Neural crest cell (in vitro differentiated cells): ENCODE data around the gene OPN3. TPM values are rescaled to one million over a fixed set of nuclear protein-coding genes. Genes with fewer than 3 reads are reported as not detected.

Experiments
- DNase-seq: peaks from one replicate; pipeline ENCODE4 v3.0.0; 2021; ENCODE audit warnings: low read depth, mixed read lengths, low spot score
- H3K27ac Mint-ChIP-seq: one replicate; pipeline ENCODE4 v1.8.0; 2021; ENCODE audit warnings: mild to moderate bottlenecking, mixed read lengths; ENCODE audit not compliant: unreplicated experiment
- H3K27me3 Mint-ChIP-seq: 2 replicates; pipeline ENCODE4 v1.8.0; 2021; ENCODE audit warnings: low read depth, mild to moderate bottlenecking, mixed read lengths
- H3K36me3 Mint-ChIP-seq: 2 replicates; pipeline ENCODE4 v1.8.0; 2021; ENCODE audit warnings: low read depth, mild to moderate bottlenecking, mixed read lengths
- H3K4me1 Mint-ChIP-seq: 2 replicates; pipeline ENCODE4 v1.8.0; 2021; ENCODE audit warnings: mixed read lengths
- H3K4me3 Mint-ChIP-seq: one replicate; pipeline ENCODE4 v1.8.0; 2021; ENCODE audit warnings: mild to moderate bottlenecking, mixed read lengths
- H3K9me3 Mint-ChIP-seq: 2 replicates; pipeline ENCODE4 v1.8.0; 2021; ENCODE audit warnings: mixed read lengths
- CTCF ChIP-seq: fragments of 200-600 bp; sonication (generic); conservative IDR thresholded peaks from 2 replicates; pipeline ENCODE4 v1.5.0; 2021; ENCODE audit warnings: antibody characterized with exemption, mild to moderate bottlenecking
- total RNA-seq: library from RNA; stranded (reverse); gene quantifications from 2 replicates; pipeline ENCODE4 v1.2.1, GENCODE V29; 2021

The OPN3 gene
- total RNA-seq, 1 donor from 2014 or later: 31.2 TPM

- Mint-ChIP-seq H3K36me3 (no peaks in the 10 kb centered on the region), H3K9me3 (peaks cover 3% of the 10 kb centered on the region), H3K27me3 (no peaks in the 10 kb centered on the region), H3K4me1 (no peaks in the 10 kb centered on the region), H3K4me3 (no peak overlapping the region), H3K27ac (no peak overlapping the region)
- no peak for DNase-seq
- TF ChIP-seq CTCF: no peak
These were observed 84.6 kb downstream of the OPN3 start for GRCh38 chr1:241555526-241555925.

- no peak for TF ChIP-seq CTCF
- Mint-ChIP-seq H3K27me3 (no peaks in the 10 kb centered on the region), H3K27ac (no peak overlapping the region), H3K4me3 (no peak overlapping the region), H3K9me3 (peaks cover 3% of the 10 kb centered on the region), H3K36me3 (no peaks in the 10 kb centered on the region), H3K4me1 (no peaks in the 10 kb centered on the region)
- no peak for DNase-seq
These were observed 86.1 kb downstream of the OPN3 start for GRCh38 chr1:241553886-241554592.

- TF ChIP-seq CTCF: no peak
- H3K27me3 Mint-ChIP-seq: no peaks in the 10 kb centered on the region
- H3K36me3 Mint-ChIP-seq: no peaks in the 10 kb centered on the region
- H3K4me1 Mint-ChIP-seq: no peaks in the 10 kb centered on the region
- H3K27ac Mint-ChIP-seq: no peak overlapping the region
- H3K9me3 Mint-ChIP-seq: peaks cover 3% of the 10 kb centered on the region
- no peak for DNase-seq
- H3K4me3 Mint-ChIP-seq: no peak overlapping the region
These were observed 88.2 kb downstream of the OPN3 start for GRCh38 chr1:241551759-241552638.

- Mint-ChIP-seq H3K36me3 (no peaks in the 10 kb centered on the region), H3K4me3 (no peak overlapping the region), H3K27me3 (no peaks in the 10 kb centered on the region), H3K4me1 (no peaks in the 10 kb centered on the region), H3K9me3 (peaks cover 3% of the 10 kb centered on the region), H3K27ac (no peak overlapping the region)
- TF ChIP-seq CTCF: no peak
- DNase-seq: no peak
These were observed 89.9 kb downstream of the OPN3 start for GRCh38 chr1:241550318-241550717.

- Mint-ChIP-seq H3K27ac (no peak overlapping the region), H3K36me3 (no peaks in the 10 kb centered on the region), H3K4me1 (no peaks in the 10 kb centered on the region), H3K9me3 (peaks cover 3% of the 10 kb centered on the region), H3K4me3 (no peak overlapping the region), H3K27me3 (no peaks in the 10 kb centered on the region)
- no peak for DNase-seq
- no peak for TF ChIP-seq CTCF
These were observed 92.2 kb downstream of the OPN3 start for GRCh38 chr1:241548008-241548407.

Other genes with a start within 250 kb of the OPN3 start
- 91.4 and 93.2 TPM in 2 replicates for gene FH, start 120.6 kb downstream of the OPN3 start, total RNA-seq
- gene KMO, start 108.0 kb downstream of the OPN3 start, total RNA-seq: not detected in 2 replicates
- 21.3 and 22.5 TPM in 2 replicates for gene CHML, start within 50 bp of the OPN3 start, total RNA-seq
- gene WDR64, start 11.9 kb upstream of the OPN3 start, total RNA-seq: 0.32 TPM in 1 of 2 replicates, not detected in the other
- 49.2 and 49.3 TPM in 2 replicates for gene EXO1, start 207.8 kb upstream of the OPN3 start, total RNA-seq